ENCODE data around the gene TXNDC2.

TXNDC2 gene

DNA sequence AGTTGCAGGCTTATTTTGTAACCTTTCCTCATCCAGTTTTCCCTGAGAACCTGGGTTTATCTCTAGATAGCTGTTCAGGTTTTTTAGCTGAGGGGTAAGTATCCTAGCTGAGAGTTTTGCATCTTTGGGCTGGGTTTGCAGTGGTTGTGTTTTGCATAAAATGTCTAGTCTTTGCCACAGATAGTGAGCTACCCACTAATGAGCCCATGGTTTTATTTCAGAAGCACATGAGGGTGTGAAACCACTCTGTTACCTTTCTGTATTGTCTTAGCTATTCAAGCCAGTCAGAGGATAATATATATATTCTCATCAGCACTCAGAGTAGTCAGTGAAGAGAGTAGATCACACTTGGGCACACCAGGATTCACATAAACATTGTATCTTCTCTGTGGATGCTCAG is 24.6 kb upstream of the TXNDC2 start:
- no peak for DNase-seq

DNA sequence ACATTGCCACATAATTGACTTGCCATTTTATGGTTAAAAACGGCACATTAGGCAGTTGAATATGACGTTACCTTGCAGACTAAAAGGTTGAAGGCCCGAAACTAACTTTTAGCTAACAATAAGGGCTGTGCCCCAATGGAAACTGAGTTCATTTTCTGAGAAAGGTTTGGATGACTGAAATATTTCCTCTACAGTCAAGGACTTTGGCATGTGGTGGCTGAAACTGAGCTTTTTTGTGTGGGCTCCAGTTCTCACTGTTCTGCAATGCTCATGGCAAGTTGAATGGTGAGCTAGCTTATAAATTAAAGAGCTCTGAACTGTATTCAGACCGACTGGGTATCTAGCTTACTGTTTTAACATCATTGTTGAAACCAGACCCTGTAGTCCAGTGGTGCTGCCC is 23.8 kb upstream of the TXNDC2 start:
- DNase-seq, result no peak

DNA sequence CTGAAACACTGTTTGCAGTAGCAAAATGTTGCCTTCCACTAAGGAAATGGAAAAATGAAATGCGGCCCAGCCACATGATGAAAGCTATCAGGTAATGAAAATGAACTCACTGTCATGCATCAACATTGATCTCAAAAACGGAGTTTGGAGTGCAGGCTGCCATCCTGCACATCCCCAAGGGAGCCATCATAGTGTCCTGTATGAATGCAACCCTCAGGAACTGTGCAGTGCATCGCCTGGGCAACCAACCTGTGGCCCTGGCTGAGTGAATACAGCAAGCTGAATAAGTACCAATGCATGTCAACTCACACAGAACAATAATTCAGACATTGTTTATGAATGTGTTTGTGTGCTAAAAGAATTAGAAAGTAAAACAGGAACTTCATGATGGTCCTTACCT is 23.1 kb upstream of the TXNDC2 start:
- no peak for DNase-seq

DNA sequence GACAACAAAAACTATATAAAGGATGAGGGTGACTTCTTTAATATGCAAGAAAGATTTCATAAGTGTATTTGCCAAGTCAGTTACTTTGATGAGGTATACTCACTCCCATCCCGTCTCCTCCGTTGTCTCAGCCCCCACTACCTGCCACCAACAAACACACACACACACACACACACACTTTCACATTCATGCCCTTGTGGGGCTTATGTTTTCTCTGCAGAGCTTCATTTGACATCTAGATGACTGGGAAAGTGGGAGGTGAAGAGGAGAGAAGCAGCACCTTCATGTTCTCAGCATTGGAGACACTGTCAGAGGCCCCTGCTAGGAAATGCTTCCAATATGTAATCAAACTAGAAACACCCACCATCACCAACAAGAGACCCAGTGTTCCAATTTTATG is 22.5 kb upstream of the TXNDC2 start:
- DNase-seq, result no peak

DNA sequence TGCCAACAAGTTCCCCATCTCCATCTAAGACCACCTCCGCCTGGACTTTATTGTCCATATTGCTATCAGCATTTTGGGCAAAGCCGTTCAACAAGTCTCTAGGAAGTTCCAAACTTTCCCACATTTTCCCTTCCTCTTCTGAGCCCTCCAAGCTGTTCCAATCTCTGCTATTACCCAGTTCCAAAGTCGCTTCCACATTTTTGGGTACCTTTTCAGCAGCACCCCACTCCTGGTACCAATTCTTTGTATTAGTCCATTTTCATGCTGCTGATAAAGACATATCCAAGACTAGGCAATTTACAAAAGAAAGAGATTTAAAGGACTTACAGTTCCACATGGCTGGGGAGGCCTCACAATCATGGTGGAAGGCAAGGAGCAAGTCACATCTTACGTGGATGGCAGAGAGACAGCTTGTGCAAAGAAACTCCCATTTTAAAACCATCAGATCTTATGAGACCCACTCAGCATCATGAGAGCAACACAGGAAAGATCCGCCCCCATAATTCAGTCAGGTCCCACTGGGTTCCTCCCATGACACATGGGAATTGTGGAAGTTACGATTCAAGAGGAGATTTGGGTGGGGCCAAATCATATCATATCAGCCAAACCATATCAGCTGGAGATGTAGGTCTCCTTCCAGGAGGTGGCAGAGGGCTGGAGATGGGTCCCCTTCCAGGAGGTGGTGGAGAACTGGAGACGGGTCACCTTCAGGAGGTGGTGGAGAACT is 19.8 kb upstream of the TXNDC2 start:
- no peak for DNase-seq

DNA sequence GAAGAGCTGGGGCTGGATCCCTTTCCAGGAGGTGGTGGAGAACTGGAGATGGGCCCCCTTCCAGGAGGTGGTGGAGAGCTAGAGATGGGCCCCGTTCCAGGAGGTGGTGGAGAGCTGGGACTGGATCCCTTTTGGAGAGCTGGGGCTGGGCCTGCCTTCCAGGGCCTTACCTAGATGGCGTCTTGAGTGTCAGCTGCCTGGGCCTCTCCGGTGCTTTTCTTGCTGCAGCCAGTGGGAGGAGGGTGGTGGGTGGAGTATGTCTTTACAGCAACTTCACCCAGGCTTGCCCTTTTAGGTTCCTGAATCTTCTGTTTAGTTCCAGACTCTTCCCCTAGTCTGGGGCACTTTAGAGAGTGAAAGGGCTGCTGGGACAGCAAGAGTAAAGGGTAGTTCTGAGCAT is 19.1 kb upstream of the TXNDC2 start:
- no peak for DNase-seq

DNA sequence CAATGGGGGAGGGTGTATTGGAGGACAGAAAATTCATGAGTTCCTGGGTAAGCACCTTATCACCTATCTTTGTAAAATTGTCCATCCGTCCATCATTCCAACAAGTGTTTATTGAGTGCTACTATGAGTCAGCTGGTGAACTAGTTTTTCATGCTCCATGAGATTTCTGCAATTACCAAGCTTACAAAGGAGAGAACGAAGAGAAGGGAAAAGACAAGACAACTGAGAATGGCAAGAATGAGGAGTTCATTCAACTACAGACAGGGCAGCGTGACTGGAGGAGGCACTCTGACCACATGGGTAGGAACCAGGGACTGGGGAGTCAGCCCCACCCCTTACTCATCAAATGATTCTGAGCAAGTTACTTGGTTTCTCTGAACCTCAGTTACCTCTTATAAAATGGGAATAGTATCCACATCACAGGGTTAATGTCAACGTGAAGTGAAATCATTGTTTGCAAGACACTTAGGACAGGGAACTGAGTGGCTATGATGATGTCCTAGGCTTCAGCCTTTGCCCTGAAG is 18.6 kb upstream of the TXNDC2 start:
- no peak for DNase-seq

DNA sequence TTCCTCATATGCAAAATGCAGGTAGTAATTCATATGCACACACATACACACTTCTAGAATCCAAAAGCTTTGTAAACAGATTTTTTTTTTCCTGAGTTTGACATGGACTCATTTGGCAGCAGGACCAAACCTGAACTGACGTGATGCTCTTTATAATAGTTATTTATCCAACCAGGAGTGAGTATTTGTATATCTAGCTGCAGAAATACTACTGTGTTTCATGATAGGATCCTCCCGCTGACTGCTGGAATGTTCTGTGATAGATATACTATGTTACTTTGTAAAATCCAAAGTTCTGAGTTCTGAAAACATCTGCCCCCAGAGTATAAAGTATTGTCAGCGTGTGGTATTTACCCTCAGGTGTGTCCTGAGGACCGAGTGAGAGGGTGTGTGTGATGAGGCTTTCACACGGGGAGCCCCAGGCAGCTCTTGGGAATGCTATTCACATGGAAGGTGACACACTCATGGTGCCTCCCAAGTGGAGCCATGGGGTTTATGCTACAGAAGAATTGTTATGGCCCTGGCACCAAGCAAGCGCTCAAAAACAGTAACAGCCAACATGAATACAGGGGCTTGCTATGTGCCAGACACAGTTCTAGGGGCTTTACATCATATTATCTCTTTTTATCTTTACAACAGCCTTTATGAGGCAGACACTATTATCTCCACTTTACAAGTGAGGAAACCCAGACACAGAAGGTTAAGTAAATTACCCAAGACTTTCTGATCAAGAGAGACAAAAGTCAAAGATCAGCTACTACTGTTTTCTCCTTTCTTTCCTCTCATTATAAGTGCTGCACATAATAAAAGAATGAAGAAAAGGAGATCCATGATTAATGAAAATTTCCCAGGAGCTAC is 16.7 kb upstream of the TXNDC2 start:
- no peak for DNase-seq

DNA sequence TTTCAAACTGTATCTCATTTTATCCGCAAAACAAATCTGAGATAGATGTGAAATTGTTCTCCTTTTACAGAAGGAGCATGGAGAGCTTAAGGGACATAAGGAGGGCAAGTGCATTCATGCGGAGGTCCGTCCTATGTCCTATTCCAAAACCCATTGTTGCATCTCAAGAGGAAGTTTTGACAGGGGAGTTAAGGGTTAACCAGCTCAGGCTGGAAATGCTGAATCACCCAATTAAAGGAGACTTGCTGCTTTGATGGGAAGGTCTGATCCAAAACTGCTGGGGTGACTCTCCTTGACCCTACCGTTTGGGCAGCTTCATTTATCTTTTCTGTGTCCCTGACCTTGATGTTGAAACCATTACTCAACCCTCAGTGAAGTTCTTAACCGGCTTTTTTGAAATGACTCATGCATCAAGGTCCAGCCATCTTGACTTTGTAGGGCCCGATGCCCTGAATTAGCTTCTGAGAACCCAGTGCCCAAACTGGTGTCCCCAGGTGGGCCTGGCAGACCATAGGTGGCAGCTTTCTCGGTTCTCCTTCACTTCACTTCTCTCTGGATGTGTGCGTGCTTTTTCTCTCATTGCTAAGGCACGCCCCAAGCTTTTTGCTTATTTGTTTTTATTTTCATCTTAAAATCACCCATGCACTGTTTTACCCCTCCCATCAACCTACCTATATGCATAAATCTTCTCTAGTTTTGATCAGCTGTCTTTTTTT is 15.9 kb upstream of the TXNDC2 start:
- no peak for DNase-seq

DNA sequence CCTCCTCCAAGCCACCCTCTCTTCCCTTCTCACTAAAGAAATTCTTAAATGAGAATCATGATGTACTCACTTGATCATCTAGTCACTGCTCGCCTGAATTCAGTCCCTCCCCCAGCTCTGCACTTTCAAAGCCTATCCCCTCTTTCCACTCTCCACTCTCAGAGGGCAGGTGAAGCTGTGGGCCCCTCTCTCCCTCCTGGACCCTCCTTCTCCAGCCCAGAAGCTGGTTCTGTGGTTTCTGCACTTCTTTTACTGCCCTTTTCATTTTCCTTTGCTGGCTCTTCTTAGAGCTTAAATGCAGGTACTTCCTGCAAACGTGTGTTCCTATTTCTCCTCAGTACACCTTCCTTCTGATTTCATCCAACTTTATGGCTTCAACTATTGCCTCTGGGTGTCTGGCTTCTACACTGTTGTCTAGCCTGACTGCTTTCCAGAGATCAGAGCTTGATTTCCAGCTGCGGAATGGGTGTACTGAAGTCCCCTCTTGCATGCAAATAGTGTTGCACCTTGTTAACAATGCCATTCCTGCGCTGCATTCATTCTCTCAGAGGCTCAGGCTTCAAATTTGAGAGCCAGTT is 15.3 kb upstream of the TXNDC2 start:
- no peak for DNase-seq

DNA sequence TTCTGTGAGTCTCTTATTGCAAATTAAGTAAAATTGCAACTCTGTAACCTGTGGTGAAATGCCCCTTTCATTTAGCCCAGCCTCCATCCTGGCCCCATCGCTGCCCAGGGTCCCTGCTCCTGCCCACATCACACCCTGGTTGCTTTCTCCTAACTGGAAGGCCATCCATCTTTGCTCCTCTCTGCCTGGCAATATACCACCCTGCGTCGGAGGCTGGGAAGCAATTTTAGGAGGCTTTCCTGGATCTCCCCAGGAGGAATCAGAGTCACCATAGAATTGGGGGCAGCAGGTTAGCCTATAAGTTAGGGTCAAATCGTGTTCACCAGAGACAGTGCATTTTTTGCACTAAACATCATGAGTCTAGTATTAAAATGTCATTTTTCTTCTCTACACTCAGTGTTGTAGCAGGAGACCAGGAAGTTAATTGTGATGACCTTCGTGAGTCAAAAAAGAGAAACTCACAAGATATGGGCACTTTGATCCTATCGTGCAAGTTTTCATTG is 14.5 kb upstream of the TXNDC2 start:
- no peak for DNase-seq

DNA sequence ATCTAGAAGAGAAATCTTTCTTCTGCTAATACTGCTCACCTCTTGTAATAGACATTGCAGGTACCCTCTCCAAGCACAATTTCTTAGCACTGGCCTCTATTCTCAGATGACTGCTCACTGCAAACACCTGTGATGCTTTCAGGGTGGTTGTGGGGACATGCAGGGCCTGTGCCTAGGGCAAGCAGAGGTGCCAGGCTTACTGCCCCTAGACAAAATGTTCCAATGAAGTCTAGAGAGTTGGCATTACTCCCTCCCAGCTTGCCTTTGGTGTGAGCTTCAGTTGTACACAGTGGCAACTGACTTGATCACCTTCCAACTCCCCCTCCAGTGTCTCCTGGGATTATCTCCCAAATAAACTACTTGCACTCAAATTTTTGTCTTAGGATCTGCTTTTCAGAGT is 12.9 kb upstream of the TXNDC2 start:
- no peak for DNase-seq

DNA sequence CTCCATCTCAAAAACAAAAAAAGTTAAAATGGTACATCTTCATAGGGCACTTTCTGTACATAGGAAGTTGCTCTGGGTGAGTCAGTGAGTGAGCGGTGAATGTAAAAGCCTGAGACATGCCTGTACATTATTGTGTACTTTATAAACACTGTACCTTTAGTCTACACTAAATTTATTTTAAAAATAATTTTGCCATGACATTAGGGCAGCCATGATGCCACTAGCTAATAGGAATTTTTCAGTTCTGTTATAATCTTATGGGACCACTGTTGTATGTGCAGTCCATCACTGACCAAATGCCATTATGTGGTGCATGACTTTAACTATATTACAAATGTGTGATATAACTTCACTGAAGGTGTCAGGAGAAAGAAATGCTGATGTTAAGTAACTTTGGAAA is 11.0 kb upstream of the TXNDC2 start:
- no peak for DNase-seq

DNA sequence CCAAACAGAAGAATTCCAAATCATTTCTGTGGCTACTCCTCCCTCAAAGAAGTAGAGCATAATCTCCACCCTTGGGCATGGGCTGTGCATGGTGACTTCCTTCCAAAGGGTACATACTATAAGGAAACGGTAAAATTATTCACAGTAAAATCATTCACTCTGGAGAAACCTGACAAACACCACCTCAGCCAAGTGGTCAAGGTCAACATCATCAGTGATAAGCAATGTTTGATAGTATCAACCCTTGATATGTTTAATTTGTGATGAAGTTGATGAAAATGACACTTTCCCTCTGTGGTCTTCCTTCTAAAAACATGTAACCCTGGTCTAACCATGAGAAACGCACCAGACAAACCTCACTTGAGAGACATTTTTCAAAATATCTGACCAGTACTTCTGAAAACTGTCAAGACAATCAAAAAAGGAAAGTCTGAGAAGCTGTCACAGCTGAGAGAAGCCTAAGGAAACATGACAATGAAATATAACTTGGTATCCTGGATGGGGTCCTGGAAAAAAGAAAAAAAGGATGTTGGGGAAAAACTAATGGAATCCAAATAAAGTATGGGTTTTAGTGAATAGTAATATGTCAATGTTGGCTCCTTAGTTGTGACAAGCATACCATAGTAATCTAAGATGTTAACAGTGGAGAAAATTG is 9.4 kb upstream of the TXNDC2 start:
- no peak for DNase-seq

DNA sequence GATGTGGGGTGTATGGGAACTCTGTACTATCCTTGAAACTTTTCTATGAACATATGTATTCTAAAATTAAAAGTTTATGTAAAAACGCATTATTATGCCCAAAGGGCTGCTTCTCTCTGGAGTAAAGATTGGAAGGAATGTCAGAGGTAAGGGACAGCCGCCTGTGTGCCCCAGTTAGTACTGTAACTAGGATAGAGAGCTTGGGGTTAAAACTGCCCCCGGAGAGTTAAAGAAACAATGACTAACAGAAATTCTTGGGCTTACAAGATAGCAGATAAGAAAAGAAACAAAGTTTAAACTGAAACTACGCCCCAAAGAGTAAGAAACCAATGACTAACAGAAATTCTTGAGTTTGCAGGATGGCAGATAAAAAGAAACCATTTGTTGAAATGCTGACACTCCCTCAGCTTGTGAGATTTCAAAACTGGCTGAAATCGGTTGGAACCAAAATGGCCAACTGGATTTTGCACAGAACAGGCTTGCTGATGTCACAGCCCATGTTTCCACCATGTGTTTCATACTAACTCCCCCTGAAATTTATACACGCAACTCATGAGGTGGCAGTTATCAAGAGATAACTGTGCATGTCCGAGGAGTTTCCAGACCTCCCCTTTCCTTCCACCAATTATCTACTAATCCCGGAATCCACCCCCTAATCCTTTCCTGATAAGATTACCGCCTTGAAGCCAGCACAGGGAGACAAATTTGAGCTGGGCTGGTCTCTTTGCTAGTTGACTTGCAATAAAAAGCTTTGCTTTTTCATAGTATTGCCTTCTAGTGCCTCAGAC is 8.7 kb upstream of the TXNDC2 start:
- no peak for DNase-seq

DNA sequence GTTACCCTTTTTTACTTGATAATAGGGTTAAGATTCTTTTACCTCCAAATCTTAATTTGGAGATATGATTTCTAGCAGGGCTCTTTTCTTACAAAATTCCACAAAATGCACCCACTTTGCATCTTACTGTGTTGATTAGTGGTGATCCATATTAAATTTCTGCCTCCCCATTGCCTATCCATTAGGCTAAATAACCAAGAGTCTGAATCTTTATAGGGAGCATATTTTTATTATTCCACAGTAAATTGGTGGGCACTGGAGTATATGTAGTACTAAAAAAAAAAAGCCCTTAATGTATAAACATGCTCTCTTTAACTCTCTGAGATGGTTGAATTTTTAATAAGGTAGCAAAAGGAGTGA is 8.1 kb upstream of the TXNDC2 start:
- DNase-seq, result no peak

DNA sequence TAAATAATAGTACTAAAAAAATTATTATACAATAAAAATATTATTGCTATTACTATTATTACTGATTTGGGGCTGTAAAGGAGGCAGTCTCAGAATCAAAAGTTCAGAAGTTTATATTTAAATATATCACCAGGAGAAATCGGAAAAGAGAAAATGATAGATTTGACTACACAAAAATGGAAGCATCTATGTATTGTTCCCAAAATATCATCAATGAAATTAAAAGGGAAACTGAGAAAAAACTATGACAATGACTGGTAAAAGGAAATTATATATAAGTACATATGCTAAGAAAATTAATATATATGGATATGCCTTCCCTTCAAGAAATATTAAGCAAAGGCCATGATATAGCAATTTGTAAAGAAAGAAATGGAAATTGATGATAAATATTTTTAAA is 7.7 kb upstream of the TXNDC2 start:
- DNase-seq, result no peak

DNA sequence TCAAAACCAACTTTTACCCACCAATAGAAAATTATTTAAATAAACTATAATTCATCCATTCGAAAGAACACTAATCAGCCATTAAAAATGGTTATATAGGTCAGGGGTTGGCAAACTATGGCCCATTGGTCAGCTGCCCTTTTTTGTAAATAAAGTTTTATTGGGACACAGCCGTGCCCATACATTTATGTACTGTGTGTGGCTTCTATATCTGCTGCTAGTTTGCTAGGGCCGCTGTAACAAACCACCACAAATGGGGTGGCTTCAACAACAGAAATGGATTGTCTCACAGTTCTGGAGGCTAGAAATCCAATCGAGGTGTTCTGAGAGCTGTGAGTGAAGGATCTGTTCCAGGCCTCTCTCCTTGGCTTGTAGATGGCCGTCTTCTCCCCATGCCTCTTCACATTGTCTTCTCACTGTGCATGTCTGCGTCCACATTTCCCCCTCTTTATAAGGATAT is 7.0 kb upstream of the TXNDC2 start:
- no peak for DNase-seq

DNA sequence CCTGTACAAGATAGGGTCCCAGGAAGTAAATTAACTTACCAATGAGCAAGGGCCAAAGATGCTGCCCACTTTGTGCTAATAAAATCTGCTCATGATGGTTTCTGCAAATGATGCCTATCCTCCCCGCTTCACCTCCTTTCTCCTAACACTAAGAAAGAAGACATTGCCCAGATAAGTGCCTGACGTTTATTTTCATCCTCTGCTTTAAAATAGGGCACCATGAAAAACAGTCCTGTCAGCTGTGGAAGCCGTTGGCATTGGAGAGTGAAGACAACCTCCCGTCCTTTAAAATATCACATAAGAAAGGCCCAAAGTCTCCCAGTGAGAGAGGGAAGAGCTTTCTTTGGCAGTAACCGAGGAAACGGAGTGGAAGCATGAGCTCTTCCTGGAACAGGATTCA is 1.7 kb upstream of the TXNDC2 start:
- DNase-seq, result no peak

DNA sequence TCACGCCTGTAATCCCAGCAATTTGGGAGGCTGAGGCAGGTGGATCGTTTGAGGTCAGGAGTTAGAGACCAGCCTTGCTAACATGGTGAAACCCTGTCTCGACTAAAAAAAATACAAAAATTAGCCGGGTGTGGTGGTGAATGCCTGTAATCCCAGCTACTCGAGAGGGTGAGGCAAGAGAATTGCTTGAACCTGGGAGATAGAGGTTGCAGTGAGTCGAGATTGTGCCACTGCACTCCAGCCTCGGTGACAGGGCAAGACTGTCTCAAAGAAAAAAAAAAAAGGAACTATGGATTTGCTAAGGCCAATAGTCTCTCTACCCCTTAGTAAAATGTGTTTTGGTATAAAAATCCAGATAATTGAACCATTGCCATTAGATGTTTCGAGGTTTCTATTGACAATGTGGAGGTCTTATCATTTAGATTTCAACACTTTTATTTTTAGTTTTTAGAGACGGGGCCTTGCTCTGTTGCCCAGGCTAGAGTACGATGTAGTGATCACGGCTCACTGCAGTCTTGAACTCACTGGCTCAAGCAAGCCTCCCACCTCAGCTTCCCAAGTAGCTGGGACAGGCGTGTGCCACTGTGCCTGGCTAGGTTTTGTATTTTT is 1.1 kb upstream of the TXNDC2 start:
- no peak for DNase-seq

DNA sequence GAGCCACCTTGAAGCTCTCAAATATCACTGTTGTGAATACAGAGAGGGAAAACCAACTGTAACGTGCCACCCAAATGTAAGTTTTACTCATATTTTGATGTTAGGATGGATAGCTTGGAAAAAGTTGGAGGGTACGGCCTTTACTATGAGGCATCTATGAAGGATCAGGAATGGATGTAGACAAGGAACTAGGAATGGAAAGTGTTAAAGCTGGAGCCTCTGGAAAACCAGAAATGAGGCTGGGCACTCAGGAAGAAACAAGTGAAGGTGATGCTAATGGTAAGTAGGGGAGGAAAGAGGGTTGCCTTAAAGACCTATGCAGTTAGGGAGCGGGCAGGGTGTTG is 204 bp downstream of the TXNDC2 start:
- no peak for DNase-seq

Measured in activated T-cell treated with anti-CD3 and anti-CD28 coated beads for 4 hours (primary cell).